ENCODE results near the gene PIGU.

- TF ChIP-seq CTCF (conservative IDR thresholded peaks at IDR 0.05 in 1 of 2, IDR thresholded peaks at IDR 0.05 in 1 of 2; ENCODE audit: low read depth in 1 of 2, low read length in 2 of 2) (no peak), EZH2 (IDR thresholded peaks at IDR 0.05; ENCODE audit: low read length, missing control alignments) (no peak)
Measured at GRCh38 chr20:34553366-34553867, 123.5 kb downstream of the PIGU start.
